HTR-8/SVneo (cell line): Measurements from ENCODE around the gene UNC5B.
"Not testable (repeated sequence)": the region's sequence is repeated elsewhere in the genome, so short reads cannot be mapped to it uniquely, and the experiment has no call there.

Experiments used
- DNase-seq: peaks from one replicate; pipeline ENCODE4 v3.0.0; 2011; ENCODE audit warnings: low spot score, mixed read lengths; ENCODE audit not compliant: insufficient read length
- FAIRE-seq: peaks from 2 replicates; lab custom pipeline; 2011; peaks lifted over from hg19 to GRCh38; lab: Jason Lieb, UNC

UNC5B gene

DNA sequence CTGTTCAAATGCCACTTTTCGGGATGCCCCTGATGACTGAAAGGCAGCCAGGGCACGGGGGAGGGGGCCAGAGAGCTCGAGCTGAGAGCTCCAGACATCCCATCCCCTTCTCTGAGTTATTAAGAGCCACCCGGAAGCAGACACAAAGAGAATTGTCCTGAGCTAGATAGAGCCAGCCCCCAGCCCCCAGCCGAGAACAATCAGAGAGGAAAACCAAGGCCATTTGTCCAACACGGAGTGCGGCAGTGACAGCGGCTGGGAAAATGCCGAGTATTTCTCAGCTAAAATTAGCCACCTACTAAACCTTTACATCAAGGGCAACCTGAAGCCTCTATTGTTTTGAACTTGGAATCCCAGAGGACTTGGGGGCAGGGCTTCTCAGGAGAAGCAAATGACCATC is 51.0 kb downstream of the UNC5B start:
- DNase-seq (no peak), FAIRE-seq (no peak)

DNA sequence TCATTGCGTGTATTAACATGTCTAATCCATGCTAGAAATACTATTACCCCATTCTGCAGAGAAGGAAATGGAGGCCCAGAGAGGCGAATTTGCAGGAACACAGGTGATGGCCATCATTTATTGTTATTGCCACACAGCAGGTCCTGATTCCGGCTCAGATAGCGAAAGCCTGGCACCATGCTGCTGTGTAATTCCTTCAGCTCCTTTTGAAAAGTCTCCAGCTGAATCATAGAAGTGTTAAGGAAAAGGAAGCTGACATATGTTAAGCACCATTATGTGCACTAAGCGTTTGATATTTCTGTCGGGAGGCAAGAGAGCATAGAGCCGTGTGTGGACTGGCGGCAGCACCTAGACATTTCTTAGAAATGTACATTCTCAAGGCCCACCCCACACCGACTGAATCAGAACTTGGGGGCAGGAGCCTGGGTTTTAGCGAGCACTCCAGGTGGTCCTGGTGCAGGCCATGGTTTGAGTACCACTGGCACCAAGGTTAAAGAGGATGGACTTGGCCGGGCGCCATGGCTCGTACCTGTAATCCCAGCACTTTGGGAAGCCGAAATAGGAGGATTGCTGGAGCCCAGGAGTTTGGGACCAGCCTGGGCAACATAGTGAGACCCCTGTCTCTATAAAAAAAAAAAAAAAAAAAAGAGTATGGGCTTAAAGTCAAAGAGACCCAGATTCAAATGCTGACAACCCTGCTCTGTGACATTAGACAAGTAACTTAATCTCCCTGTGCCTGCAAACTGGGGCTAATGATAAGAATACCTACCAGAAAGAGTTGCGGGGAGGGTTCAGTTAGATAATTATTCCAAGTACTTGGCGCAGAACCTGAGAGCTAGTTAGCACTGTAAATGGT is 52.2 kb downstream of the UNC5B start:
- DNase-seq (no peak), FAIRE-seq (no peak)

DNA sequence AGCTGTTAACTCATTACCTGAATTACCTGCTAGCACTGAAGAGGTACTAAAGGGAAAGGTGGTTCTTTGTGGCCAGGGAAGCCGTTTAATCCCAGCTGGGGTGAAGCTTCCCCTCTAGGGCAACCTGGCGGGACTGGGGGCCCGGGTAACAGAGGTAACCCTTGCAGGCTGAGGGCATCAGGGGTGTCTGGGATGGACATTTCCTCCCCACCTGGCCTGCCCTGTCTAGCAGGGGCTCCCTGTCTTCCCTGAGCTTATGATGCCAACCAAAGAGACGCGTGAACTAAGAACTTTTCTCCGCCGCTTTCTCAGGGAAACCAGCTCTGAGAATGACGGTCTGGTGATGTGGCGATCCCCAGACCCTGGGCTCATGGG is 52.8 kb downstream of the UNC5B start:
- FAIRE-seq, result no peak

DNA sequence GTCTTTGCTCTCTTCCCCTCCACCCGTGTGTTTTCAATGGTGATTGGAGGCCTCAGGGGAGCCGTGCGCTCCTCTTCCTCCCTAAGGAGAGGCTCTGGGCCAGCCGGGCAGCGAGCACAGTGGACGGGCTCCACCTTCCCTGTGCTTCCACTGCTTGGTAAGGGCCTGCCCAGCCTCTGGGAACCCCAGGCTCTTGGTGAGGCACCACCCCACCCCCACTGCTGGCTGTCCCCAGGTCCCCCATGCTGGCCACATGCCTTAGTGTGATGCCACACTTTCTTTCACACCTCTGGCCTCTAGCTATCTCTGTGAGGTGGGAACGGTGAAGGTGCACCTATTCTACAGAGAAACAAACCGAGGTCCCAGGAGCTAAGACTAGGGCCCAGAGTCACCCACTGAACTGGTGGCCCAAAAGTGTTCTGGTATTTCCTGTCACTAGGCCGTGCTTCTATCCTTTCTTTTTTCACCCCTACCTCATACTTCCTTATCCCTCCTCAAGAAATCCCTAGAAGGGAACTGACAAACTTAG is 53.3 kb downstream of the UNC5B start:
- DNase-seq, result no peak
- no peak for FAIRE-seq

More for the DNA sequence above, 52.8 kb downstream of the UNC5B start:
- no peak for DNase-seq

DNA sequence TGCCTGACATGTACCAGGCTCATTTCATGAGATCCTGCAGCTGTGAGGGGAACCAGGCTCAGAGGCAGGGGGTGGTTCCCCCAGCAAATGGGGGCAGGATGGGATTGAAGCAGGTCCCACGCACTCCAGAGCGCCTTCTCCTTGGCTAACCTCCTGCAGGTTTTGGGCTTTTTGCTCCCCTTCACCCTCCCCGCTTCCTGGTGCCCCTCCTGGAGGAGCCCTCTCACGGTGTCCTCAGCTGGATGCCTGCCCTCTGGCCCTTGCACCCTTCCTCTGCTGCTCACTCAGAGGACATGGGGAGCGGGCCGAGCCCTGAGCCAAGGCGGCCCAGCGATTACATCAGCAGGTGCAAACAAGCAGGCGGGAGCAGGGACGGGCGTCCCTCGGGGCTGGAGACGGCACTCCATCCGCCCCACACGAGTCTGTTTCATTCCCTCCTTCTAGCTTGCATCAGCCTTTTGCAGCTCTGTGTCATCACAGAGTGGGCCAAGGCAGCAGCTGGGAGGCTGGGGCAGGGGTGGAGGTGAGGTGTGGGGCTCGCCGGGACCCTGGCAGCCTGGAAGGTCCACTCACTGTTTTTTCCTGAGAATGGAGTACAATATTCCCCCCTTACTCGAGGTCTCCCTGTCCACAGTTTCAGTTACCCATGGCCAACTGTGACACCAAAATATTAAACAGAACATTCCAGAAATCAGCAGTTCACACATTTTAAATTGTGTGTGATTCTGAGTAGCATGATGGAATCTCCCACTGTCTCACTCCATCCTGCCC is 54.0 kb downstream of the UNC5B start:
- no peak for FAIRE-seq
- no peak for DNase-seq

DNA sequence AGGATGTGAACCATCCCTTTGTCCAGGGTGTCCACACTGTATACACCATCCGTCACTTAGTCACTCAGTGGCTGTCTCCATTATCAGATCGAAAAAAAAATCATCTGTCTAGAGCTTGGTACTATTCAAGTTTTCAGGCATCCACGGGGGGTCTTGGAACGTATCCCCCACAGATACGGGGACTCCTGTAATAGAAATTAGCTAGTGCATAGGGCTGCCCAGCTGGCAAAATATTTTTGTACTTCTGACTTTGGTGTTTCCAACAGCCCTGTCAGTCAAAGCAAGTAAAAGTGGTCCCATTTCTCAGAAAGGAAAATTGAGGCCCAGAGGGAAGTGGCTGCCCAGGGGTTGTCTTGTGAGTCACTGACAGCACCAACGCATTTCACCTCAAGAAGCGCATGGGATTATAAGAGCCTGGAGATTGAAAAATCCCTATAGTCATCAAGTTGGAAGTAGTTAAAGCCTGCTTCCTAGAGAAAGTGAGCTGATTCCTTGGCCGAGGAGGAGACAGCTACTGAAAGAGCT is 54.6 kb downstream of the UNC5B start:
- DNase-seq (no peak), FAIRE-seq (no peak)

DNA sequence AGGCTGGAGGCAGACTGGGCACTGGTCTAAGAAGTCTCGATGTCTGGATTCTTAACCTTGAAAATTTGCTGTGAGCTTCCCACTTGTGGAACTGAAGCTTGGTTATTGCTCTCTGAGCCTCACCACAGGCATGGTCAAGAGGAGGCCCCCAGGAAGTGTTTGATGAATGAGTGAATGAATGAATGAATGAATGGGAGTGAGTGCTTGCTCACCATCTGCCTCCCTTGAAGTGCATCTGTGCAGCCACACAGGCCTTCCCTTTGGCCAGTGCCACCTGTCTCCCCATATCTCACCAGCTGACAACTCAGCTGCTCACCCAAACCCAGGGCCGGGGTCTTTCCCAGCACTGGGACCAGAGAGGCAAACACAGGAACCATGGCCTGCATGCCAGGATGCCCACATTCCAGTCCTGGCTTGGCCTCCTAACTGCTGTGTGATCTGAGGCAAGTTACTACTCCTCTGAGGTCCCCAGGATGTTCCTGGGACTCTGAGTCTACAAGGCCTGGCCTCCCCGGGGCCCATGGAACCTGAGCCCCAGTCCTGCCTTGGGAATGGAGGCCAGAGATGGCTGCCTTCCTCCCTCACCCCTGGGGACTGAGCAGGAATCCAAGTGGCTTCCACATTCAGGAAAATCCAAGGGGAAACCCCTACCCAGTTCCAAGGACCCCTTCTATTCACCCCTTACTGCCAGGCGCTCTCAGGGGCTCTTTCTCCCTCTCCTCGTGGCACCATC is 55.3 kb downstream of the UNC5B start:
- no peak for DNase-seq
- FAIRE-seq, result no peak

DNA sequence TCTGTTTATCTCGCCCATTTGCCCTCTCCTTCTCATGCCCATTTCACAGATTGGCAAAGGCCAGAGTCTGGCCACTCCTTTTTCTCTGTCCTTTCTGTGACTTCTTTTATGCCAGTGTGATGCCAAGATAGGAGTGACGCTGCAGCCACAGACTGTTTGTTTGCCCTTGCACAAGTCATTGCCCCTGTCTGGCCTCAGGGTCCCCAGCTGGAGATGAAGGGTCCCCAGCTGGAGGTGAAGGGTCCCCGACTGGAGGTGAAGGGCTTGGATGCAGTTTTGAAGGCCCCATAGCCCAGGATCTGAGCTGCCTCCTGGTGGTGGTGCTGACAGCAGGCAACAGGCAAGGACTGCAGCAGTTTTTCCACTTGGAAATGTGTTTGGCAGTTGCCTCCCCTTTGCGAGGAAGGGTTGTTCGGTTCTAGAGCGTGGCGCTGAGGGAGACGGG is 55.9 kb downstream of the UNC5B start:
- no peak for FAIRE-seq
- DNase-seq, result peak; percentile 29

DNA sequence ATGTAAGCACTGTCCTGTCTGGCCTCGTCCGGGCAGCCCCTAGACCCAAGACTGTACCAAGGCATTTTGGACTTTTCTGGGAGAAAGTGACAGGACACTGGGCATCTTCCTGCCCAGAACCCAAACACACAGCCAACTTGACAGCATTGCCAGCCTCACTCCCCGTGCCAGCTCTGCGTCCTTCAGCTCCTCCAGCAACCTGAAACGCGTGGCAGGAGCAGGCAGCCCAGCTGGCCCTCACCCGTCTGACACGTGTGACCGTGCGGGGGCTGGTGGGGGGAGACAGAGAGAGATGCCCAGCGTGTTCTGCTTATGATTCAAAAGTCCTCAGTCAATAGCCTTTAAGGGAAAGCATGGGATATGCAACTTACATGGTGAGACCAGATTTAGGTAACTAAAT is 56.4 kb downstream of the UNC5B start:
- FAIRE-seq (no peak), DNase-seq (no peak)

- DNase-seq, result no peak
- FAIRE-seq, result no peak
Measured at GRCh38 chr10:71269301-71270288, 57.2 kb downstream of the UNC5B start.

DNA sequence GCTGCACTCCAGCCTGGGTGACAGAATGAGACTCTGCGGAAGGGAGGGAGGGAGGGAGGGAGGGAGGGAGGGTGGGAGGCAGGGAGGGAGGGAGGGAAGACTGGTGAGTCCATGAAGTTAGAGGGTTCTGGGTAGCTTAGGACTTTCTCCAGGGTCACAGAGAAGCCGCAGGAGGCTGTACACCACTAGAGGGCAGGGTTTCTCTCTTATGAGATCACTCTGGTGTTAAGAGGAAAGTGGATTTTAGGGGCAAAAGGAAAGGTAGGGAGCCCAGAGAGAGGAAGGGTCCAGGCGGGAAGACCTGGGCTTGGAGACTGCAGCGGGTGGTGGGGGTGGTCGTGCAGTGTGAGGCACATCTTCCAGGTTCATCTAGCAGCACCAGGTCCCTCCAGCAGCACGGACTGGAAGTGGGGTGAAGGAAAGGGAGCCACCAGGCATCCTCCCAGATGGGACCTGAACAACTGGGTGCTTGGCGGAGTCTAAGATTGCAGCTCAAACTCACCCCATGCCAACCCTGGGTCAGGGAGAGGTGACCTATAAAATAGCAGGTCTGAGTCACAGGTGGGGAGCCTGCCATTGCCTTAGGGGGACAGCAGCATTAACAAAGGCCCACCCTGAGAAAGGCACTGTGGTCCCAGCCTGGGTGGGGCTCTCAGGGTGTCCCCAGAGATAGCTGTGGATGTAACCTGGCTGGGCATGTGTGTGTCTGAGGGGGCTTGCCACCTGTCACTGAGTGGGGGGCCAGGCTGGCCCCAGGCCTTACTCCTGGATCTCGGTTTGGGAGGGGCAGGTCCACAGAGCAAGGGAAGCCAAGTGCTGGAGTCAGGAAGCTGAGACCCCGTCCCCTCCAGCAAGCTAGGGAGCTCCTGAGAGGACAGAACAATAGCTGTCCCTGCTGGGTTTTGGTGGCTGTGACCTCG is 58.2 kb downstream of the UNC5B start:
- FAIRE-seq, result no peak
- peak; percentile 71 for DNase-seq

DNA sequence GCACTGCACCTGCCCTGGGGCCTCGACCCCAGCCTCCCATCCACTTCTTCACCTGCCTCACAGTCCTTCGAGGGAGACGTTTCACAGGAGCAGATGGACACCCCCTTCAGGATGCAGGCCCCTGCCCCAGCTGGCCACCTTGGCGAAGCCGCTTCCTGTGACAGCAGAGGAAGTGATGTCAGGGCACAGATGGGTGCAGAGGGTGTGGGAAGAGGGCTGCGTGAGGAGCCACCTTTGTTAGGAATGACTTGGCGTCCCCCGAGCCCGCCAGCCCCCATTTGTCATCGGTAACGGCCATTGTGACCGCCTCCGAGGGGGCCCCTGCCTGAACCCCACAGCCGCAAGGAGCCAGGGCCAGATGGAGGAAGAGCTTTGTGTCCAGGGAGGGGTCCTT is 59.3 kb downstream of the UNC5B start:
- DNase-seq (no peak), FAIRE-seq (no peak)

DNA sequence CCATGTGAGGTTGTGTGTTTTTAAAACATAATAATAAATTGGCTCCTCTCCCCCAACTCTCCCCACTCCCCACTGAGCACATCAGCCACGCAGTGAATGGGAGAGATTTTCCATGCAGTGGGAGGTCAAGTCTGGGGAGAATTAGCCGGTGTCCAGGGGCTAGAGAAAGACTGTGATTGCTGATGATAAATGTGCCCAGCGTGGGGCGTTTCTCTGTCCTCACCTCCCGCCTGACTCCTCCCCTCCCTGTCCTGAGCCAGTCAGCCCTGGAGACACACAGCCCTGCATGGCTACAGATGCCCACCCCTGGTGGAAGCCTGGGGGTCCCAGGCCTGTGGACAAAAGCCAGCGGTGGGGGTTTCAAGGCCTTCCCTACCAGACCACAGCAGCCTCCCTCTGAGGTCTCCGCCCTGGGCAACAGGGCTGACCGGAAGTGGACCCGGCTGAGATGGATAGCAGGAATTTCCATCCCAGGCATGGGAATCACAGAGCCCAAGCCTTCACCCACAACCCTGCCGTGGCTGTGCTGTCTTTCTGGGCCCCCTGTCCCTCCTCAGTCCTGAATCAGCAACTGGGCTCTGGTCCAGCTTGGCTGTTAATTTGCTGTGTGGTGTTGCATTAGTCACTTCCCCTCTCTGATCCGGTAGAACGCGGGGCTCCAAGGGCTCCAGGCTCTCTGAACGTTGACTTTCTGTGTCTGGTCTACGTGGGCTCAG is 59.8 kb downstream of the UNC5B start:
- FAIRE-seq (no peak), DNase-seq (no peak)

DNA sequence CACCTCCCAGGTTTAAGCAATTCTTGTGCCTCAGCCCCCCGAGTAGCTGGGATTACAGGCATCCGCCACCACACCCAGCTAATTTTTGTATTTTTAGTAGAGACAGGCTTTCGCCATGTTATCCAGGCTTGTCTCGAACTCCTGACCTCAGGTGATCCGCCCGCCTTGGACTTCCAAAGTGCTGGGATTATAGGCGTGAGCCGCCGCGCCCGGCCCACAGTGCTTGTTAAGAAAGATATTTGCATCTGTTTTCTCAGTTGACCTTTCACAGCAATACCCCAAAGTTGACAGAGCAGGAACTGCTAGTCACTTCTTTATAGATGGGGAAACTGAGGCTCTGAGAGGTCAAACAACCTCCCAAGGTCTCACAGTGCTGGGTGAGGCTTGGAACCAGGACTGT is 60.6 kb downstream of the UNC5B start:
- DNase-seq, FAIRE-seq: not testable (repeated sequence)

DNA sequence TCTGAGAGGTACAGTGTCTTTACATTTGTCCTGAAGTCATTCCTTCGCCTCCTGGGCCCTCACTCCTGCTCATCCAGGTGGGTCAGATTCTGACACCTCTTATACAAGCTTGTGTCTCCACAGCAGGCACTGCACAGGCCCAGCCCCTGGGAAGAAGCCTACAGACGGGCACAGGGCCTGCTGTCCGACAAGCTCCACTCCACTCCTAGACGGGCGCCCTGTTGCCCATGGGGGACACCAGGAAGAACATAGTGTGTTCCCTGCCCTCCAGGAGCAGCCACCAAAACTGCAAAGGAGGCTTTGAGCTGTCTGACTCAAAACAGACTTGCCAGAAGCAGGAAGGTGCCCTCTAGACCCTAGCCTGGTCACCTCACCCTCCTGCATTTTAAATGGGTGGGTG is 61.1 kb downstream of the UNC5B start:
- no peak for FAIRE-seq

DNA sequence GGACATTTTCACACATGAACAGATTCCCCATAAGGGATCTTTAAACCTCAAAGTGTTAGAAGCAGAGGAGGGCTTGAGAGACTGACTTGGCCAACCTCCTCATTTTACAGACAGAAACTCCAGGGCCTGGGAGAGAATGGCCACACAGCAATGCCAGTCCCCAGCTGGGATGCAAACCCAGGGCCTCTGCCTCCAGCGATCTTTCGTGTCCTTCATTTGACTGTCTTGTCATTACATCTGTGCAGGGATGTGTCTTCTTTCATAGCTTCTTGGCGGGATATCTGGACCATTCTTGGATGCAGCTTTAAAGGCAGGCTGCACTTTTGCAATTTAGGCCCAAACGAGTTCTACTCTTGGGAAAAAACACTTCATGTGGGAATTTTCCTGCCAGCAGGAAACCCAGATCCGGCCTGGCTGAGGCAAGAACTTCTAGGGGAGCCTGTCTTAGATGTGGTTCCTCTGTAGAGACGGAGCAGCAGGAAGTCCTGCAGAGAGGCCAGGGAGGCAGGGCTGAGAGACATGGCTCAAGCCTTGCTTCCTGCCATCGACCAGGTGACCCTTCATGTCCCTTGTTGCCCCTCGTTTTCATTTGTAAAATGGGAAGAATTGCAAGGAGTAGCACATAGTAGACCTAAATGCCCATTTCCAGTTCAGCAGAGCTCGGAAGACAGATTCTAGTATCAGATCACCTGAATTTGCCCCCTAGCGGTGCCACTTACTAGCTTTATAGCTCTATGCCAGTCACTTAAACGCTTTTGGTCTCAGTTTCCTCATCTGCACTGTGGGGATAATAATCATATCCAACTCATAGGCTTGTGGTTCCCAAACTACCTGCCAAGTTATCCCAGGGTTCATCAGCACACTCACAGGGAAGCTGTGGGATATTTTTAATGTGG is 62.8 kb downstream of the UNC5B start:
- no peak for DNase-seq
- FAIRE-seq, result no peak

More for the DNA sequence above, 61.1 kb downstream of the UNC5B start:
- no peak for DNase-seq
